GM18909 (cell line): ENCODE measurements around the gene SIK3.
"Not testable (repeated sequence)": the region's sequence is repeated elsewhere in the genome, so short reads cannot be mapped to it uniquely, and the experiment has no call there.

Source experiments
- ATAC-seq: cut with Tn5 transposase; IDR thresholded peaks from one replicate; pipeline ENCODE4 v1.9.1; 2021; ENCODE audit warnings: mild to moderate bottlenecking; ENCODE audit not compliant: unreplicated experiment, poor library complexity

Gene SIK3

DNA sequence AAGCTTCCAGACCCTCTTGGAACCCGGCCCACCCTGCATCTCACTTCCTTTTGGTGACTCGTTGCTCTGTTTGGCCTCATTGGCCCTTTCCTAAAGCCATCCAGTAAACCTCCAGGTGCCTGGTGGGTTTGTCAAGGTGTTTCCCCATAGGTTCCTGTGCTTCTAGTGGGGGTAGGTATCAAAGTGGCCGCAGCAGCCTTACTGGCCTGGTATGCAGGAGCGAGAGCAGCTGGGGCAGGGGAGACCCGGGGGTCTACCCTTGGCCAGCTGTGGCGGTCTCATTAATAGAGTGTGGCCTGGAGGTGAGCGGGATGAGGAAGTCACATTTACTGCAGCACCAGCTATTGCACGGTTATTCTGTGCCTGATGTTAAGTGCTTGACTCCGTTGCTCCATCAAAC is 279.2 kb downstream of the SIK3 start:
- ATAC-seq = no peak

DNA sequence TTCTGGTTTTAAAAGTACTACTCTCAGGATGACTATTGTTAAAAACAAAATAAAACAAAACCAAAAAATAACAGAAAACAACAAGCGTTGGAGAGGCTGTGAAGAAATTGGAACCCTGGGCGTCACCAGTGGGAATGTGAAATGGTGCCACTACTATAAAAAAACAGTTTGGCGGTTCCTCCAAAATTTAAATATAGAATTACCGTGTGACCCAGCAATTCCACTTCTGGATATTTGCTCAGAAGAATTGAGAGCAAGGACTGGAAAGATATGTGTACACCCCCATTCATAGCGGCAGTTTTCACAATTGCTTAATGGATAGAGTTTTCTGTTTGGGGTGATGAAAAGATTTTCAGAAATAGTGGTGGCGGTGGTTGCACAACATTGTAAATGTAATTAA is 283.7 kb downstream of the SIK3 start:
- no peak for ATAC-seq

DNA sequence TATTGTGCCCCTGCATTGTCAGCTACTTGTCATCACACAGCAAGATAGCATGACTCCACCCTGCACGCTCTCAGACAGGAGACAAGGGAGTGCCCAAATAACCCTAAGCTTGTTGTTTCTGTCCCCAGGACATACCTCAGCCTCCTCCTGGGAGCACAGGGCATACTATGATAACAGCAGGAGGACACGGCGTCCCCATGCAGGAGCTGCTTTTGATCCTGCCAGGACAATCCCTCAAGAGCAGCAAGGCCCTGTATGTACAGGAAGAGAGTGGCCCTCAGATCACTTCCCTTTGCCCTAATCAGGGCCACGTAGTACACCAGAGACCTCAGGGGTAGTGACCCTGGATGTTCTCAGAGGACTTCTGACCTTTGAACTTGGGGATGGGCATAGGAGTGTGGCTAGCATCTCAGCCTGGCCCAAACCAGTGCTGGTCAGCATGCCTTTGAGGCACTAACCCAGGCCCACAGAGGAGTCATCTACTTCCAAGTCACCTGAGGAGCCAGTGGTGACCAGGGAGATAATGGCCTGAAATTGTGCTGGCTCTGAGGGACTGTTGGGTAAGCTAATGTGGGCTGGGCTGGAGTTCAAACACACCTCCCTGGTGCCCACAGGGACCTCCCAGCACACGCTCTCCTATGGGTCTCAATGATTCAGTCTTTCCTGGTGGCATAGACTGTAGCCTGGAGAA is 284.3 kb downstream of the SIK3 start:
- no peak for ATAC-seq

DNA sequence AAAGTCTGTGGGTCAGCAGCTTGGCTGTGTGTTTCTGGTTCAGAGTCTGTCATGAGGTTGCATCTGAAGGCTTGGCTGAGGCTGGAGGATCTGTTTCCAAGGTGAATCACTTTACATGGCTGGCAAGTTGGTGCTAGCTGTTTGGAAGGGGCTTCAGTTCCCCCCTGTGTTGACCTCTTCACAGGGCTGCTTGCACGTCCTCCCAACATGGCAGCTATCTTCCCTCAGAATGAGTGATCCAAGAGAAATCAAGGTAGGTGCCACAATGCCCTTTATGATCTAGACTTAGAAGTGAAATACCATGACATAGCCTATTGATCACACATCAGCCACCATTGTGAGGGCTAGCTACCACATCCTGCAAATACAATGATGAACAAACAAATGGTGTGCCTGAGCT is 285.1 kb downstream of the SIK3 start:
- ATAC-seq = no peak

DNA sequence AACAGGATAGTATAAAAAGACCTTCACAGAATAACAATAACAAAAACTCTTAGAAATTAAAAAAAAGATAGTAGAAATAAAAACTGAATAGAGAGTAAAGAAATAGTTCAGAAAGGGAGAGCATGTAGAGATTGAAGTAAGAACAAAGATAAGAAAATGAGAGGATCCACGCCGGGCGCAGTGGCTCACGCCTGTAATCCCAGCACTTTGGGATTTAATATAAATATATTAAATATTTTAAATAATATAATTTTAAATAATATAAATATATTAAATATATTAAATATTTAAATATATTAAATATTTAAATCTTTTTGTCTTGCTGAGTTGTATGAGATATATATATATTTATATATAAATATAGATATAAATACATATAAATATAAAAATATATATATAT is 286.1 kb downstream of the SIK3 start:
- ATAC-seq = no peak

DNA sequence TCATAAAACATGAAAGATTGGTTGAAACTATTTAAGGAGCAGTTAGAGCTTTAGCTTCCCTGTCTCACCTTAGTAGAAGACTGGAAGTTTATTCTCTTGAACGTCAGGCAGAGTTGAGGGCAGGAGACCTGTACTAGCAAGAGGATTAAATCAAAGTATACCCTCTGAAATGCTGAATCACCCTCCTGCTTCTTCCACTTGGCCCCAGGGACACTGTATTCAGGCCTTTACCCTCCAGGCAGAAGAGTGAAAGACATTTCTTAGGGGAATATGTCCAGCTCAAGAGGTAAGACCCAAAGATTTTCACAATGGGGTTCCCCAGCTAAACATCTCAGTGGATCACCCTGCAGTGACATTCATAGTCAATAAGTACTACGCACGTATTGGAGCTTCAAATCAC is 287.0 kb downstream of the SIK3 start:
- no peak for ATAC-seq

DNA sequence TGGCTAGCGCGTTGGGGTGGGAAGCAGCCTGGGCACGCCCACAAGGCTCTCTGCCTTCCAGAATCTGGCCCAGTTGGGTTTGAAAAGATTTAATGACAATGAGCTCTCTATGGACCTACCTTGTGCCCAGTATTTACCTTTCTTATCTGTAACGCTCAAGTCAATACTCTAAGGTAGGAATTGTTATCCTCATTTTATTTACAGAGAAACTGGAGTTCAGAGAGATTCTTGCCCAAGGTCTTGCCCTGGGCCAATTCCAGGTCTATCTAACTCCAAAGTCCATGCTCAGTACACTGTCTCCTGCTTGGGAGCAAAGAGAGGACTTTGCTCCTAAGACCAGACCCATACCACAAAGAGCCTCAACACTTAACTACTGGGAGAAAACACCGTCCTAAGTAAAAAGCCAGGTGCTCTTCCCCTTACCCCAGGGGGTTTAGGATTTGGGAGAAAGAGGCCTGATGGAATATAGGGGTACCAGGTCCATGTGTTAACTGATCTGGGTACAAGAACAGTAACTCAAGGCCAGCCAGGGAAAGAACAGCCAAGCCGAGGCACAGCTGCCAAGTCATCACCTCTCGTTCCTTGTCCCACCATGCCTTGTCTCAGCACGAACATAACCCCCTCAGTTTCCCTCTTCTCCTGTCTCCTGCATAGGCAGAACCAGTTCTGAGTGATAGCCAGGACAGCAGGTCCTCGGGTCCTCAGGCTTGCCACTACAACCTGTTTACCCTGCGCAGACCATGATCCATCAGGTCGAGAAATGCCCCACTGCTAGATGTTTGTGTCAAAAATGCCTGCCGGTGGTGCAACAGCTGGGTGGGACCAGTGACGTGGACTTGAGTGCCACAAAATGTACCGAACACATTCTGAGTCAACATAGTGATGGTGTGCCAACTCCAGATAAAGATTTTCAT is 289.7 kb downstream of the SIK3 start:
- ATAC-seq = no peak

DNA sequence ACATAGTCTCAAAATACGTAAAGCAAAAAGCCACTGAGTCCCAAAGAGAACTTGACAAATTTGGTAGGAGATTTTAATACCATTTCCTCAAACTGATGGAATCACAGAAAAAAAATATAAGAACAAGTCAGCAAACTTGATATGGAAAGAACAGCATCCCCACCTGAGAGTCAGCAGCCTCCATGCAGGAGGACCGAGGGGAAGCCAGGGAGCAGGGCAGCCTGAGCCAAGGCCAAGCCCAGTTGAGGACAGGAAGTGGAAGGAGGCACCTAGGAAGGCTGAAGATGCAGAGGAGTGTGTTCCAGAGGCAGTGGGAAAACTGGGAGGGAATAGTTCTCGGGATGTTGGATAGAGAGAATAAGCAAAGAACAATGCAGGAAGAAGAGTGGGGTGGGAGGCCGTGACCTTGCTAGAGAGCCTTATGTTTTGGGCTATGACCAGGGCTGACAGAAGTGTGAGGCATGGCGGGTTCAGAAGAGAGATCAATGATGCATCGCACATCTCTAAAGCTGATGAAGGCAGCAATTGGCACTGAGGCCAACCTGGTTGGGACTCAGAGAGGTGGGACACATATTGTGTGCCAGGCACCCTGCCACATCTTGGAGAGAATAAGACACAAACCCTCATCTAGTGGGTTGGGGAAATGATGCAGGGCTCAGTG is 290.5 kb downstream of the SIK3 start:
- ATAC-seq = no peak

DNA sequence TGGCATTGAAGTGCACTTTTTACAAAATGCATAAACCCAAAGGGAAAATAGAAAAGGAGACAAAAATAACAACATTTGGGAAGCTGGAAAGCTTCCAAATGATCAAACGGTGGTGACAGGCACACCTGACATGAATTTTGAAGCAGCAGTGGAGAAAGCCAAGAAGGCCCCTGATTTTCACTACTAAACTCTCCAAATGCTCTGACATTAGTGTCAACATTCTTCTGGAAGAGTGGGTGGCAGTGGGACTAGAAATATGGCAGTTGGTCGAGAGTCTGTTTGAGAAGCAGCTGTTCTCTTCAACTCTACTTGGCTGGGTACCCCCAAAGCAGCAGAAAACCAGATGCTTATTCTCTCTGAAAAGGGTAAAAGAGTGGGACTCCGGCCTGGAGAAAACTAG is 294.2 kb downstream of the SIK3 start:
- ATAC-seq = no peak

DNA sequence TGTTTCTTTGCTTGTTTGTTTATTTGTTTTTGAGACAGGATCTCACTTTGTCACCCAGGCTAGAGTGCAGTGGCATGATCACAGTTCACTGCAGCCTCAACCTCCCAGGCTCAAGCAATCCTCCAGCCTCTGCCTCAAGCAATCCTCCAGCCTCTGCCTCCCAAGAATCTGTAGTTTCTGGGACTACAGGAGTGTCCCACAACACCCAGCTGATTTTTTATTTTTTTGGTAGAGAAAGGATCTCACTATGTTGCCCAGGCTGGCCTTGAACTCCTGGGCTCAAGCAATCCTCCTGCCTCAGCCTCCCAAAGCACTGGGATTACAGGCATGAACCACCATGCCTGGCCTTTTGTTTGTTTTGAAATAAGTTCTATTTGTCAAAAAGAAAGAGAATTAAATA is 296.6 kb downstream of the SIK3 start:
- not testable (repeated sequence) for ATAC-seq

DNA sequence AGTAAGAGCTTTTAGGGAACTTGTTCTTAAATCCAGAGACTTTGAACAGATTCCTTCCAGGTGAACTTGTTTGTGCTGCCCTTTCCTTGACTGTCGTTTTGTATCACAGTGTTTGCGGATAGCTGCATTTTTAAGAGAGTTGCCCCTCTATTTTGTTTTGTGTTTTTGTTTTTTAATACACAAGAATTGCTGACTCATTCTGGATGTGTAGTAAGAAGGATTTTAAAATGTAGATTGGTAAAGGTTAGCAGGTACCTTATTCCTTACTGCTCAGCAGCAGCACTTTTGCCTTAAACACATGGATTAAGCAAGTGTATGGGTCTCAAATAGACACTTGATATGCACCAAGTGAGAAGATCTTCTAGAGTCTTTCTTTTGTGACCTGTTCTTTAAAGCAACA is 297.6 kb downstream of the SIK3 start:
- no peak for ATAC-seq

DNA sequence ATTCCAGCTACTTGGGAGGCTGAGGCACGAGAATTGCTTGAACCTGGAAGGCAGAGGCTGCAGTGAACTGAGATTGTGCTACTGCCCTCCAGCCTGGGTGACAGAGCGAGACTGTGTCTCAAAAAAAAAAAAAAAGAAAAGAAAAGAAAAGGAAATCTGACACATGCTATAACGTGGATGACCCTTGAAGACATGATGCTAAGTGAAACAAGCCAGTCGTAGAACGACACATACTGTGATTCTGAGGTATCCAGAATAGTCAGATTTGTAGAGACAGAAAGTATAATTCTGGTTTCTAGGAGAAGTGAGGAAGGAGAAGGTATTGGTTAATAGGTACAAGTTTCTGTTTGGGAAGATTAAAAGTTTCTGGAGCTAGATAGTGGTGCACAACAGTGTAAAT is 299.9 kb downstream of the SIK3 start:
- ATAC-seq = no peak

DNA sequence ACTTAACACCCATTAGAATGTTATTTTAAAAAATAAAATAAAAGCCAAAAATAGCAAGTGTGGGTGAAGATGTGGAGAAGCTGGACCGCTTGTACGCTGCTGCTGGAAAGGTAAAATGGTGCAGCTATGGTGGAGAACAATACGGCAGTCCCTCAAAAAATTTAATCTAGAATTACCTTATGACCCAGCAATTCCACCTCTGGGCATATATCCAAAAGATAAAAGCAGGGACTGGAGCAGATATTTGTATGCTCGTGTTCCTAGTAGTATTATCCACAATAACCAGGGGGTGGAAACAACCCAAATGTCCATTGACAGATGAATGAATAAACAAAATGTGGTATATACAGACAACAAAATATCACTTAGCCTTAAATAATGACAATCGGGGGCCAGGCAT is 300.4 kb downstream of the SIK3 start:
- ATAC-seq = no peak

DNA sequence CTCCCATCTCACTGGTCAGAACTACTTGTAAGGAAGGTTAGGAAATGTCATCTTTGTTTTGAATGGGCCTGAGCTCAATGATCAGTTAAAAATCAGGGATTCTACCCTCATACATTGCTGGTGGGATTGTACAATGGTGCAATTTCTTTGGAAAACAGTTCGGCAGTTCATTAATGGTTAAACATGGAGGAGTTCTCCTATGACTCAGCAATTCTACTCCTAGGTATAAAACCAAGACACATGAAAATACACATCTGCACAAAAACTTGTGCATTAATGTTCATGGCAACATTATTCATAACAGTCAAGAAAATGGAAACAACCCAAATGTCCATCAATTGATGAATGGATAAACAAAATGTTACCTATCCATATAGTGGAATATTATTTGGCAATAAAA is 301.7 kb downstream of the SIK3 start:
- no peak for ATAC-seq

DNA sequence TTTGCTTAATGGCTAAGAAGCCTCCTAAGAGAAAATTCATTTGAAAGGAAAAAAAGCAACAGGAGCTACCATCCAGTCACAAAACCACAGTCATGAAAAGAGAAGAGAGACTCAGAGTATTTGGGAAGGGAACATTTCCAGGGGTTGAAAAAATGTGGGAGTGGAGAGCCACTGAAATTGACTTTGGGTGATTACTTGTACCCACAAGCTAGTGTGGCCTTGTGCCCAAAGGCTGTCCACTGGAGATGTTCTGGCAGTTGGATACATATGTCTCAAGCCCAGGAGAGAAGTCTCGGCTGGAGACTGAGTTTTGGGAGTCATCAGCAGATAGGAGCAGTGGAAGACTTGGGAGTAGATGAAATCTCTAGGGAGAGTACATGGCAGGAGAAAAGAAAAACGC is 303.4 kb downstream of the SIK3 start:
- no peak for ATAC-seq

DNA sequence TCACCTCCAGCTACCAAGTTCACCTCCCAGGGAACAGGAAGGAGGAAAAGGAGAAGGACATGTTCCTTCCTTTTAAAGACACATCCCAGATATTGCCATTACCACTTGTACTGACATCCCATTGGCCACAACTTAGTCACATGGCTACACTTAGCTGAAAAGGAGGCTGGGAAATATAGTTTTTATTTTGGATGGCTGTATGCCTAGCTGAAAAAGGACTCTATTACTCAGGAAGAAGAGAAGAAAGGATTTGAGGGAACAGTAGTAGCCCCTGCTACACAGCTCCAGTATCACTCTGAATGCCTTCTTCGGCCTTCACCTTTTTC is 304.5 kb downstream of the SIK3 start:
- ATAC-seq = no peak
